ENCODE results near the gene ONECUT2.
A peak's percentile ranks its signal among the peaks of the same experiment; 100 is the strongest.

The ONECUT2 gene

DNA sequence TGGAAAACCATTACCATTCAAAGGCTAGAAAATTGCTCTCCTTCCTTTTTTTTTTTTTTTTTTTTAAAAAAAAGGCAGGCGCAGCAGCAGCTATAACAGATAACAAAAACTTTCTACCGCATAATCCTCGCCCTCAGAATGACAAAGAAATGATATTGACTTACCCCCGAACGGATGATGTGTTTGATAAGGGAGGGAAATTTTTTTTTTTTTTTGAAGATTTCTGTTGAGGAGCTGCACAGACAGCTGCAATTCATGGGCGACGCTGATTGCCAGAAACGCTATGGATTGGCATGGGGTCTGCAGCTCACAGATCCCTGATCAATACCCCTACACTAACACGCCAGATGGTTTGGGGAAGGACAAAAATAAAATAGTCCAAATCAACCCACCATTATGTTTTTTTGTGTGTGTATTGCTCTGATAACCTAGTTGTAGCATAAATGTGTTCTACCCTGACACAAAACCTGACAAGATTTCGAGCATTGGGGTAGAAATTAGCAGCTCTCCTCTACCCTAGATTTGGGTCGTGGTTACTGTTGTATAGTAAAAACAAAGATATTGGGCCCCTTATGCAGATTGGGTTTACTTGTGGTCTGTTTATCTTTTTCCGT is 3.6 kb upstream of the ONECUT2 start:
- no peak for DNase-seq (ENCODE audit: low read depth in 2 of 2)

DNA sequence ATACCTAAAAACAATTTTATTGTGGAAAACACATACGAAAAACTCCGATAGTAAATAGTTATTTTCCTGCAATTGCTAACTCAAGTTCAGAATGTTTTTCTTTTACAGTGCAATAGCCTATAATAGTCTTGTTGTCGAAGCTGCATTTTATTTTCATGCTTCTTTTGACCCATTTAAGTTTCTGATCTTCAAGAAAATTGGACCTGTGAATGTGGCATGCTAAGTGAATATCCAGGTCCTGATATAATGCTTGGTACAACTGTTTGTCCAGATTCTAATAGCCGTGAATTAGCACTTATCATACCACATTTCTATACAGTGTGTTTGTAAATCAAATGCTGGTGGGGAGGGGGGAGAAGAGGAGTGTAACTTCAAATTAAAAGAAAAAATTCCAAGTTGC is 3.0 kb upstream of the ONECUT2 start:
- DNase-seq (ENCODE audit: low read depth in 2 of 2), result no peak

DNA sequence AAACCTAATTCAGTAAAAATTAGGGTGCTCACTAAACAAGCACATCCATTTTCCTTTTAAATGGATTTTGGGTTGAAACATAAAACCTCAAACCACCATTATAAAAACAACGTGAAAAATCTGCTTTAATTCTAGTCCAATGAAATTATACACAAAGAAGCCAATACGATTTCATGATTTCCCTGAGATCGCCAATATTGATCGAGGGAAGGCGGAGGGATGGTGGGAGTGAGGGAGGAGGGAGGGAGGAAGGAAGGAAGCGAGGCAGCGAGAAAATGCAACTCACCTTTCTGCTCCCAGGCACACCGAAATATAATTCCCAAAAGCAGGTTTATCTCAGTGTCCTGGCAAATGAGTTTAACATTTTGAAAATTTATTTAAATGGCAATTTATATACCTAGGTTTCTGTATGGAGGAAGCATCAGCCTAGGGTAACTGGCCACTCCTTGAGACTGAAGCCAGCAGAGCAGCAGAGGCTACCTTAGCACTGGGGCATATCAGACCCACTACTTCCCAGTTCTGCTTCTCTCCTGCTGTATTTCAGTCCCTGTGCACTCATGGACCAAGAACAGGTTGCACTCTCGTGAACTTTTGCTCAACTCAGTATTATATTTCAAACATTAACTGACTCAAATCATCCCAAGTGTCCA is 2.3 kb upstream of the ONECUT2 start:
- DNase-seq (ENCODE audit: low read depth in 2 of 2), result no peak

DNA sequence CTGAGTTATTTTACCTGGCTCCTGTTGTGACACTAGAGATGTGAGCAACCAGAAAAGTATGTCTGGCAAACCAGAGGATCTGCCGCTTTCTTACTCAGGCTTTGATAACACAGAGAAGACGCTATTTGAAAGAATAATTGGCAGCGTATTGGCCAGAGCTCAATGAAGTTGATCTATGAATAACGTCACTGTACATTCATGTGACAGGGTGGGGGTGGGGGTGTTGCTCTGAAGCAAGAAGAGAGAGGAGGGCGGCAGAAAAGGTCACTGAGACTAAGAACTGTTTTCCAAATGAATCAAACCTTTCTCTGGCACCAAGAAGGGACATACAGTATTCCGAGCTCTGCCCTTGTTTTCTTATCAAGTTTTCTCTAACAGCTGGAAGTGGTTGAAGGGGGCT is 1.7 kb upstream of the ONECUT2 start:
- DNase-seq (ENCODE audit: low read depth in 2 of 2), result no peak

DNA sequence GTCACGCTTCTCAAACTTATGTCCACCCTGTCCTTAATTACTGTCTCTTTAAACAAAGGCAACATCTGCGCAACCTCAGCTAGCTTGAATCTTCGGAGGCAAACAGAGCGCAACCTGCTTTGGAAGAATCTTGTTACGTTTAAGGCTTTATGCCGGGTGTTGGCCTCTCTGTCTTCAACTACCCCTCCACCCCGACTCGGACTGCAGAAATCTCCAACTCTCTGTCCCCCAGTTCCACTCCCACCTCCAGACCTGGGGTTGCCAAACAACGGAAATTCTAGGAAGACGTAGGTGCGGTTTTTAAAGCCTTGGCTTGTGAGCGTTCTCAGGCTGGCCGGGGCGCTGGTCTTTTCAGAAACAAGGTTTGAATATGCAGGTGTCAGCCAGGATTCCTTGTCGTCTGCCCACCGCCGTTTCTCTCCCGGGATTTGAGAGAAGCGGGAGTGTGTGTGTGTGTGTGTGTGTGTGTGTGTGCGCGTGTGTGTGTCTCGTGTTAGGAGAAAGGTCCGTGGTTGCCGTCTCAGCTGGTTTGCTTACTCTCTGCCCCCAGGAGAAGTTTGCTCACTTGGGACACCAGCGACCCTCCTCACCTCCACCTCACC is 1.1 kb upstream of the ONECUT2 start:
- DNase-seq (ENCODE audit: low read depth in 2 of 2), result no peak

DNA sequence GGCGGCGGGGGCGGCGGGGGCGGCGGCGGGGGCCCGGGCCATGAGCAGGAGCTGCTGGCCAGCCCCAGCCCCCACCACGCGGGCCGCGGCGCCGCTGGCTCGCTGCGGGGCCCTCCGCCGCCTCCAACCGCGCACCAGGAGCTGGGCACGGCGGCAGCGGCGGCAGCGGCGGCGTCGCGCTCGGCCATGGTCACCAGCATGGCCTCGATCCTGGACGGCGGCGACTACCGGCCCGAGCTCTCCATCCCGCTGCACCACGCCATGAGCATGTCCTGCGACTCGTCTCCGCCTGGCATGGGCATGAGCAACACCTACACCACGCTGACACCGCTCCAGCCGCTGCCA is 644 bp downstream of the ONECUT2 start:
- DNase-seq (ENCODE audit: low read depth in 2 of 2), result no peak

DNA sequence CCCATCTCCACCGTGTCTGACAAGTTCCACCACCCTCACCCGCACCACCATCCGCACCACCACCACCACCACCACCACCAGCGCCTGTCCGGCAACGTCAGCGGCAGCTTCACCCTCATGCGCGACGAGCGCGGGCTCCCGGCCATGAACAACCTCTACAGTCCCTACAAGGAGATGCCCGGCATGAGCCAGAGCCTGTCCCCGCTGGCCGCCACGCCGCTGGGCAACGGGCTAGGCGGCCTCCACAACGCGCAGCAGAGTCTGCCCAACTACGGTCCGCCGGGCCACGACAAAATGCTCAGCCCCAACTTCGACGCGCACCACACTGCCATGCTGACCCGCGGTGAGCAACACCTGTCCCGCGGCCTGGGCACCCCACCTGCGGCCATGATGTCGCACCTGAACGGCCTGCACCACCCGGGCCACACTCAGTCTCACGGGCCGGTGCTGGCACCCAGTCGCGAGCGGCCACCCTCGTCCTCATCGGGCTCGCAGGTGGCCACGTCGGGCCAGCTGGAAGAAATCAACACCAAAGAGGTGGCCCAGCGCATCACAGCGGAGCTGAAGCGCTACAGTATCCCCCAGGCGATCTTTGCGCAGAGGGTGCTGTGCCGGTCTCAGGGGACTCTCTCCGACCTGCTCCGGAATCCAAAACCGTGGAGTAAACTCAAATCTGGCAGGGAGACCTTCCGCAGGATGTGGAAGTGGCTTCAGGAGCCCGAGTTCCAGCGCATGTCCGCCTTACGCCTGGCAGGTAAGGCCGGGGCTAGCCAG is 1.2 kb downstream of the ONECUT2 start:
- no peak for DNase-seq (ENCODE audit: low read depth in 2 of 2)

DNA sequence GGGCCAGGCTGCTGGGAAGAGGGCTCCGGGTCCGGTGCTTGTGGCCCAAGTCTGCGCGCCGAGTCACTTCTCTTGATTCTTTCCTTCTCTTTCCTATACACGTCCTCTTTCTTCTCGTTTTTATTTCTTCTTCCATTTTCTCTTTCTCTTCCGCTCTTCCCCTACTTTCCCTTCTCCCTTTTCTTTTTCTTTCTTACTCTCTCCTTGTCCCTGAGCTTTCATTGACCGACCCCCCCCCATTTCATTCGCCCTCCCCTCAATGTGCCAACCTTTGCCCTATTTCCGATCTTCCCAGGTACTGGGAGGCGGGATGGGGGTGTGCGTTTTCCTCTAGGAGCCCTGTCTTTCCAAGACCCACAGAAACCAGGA is 1.8 kb downstream of the ONECUT2 start:
- DNase-seq (ENCODE audit: low read depth in 2 of 2), result no peak

DNA sequence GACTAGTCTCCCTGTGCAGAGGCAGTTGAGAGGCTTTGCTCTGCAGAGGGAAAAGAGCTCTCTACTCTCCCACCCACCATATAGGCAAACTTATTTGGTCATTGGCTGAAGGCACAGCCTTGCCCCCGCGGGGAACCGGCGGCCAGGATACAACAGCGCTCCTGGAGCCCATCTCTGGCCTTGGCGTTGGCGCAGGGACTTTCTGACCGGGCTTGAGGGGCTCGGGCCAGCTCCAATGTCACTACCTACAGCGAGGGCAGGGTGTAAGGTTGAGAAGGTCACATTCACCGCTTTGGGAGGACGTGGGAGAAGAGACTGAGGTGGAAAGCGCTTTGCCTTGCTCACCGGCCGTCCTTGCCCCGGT is 2.2 kb downstream of the ONECUT2 start:
- DNase-seq (ENCODE audit: low read depth in 2 of 2), result no peak

DNA sequence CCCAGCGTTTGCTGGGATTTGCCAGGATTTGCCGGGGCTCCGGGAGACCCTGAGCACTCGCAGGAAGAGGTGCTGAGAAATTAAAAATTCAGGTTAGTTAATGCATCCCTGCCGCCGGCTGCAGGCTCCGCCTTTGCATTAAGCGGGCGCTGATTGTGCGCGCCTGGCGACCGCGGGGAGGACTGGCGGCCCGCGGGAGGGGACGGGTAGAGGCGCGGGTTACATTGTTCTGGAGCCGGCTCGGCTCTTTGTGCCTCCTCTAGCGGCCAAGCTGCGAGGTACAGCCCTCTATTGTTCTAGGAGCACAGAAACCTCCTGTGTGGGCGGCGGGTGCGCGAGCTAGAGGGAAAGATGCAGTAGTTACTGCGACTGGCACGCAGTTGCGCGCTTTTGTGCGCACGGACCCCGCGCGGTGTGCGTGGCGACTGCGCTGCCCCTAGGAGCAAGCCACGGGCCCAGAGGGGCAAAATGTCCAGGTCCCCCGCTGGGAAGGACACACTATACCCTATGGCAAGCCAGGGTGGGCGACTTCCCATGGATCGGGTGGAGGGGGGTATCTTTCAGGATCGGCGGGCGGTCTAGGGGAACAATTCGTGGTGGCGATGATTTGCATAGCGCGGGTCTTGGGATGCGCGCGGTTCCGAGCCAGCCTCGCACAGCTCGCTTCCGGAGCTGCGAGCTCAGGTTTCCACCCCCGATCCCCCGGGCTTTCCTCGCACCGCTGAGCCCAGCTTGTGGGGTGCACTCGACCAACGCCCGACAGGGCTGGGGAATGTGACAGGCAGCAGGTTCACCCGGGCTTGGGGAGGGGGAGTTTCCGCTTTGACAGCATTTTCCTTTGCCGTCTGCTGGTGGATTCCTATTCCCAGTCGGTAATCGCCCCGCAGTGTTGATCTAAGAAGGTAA is 2.8 kb downstream of the ONECUT2 start:
- DNase-seq (ENCODE audit: low read depth in 2 of 2), result peak; percentile 4 to 9

DNA sequence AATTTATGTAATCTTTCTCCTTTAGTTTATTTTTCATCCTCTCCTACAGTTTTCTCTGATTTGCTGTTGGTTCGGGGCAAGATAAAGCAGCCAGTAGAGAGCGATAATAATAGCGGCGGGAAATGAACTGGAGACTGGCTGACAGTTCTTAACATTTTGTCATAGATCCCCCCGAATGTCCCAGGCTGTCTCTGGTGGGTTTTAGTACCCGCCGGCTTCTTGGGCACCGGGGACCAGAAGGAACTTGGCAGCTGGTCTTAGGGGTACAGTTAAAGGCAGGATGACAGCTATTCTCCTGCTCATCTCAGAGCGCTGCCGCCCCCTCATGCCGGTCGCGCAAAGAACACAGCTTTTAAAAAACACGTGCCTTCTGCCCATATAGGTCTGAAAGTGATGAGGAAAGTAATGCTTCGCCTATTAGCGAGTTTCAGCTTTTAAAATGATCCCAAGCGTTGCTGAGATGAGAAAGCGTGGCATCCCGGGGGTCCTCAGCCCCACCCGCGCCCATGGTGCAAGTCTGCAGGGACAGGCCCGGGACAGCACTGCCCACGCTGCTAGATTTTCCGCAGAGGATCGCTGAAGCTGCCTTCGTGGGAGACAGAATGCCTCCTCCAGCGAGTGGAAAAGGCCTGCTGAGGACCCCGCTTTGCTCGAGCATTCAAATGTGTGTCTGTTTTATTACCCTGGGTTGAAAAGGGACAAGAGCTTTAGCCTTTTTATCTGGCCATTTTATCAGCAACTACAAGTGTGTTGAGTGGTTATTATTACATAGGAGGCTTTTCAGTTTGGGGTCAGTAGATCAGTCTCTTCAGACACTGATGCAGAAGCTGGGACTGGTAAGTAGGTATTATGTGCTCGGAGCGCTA is 3.8 kb downstream of the ONECUT2 start:
- DNase-seq (ENCODE audit: low read depth in 2 of 2), result no peak

DNA sequence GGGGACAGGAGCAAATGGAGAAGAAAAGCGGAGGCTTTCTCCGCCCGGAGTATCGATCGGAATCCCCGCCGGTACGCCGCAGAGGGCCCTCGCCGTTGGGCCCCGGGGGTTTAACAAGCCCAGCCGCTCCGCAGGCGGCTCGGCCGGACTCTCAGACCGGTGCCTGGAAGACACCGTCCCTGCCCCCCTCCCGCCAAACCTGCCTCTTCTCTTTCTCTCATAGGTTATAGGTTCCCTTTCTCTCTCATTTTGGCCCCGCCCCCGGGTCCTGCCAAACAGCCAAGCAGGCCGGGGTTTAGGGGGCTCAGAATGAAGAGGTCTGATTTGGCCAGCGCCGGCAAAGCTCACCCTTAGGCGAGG is 4.4 kb downstream of the ONECUT2 start:
- no peak for DNase-seq (ENCODE audit: low read depth in 2 of 2)

DNA sequence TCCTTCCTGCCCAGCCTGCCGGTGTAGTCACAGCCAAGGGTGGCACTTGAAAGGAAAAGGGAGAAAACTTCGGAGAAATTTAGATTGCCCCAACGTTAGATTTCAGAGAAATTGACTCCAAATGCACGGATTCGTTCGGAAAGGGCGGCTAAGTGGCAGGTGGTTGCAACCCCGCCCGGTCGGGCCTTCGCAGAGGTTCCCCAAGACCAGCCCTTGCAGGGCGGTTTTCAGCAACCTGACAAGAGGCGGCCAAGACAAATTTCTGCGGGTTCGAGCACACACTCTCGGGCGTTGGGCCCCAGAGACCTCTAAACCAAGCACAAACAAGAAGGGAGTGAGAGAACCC is 4.8 kb downstream of the ONECUT2 start:
- DNase-seq (ENCODE audit: low read depth in 2 of 2), result no peak

DNA sequence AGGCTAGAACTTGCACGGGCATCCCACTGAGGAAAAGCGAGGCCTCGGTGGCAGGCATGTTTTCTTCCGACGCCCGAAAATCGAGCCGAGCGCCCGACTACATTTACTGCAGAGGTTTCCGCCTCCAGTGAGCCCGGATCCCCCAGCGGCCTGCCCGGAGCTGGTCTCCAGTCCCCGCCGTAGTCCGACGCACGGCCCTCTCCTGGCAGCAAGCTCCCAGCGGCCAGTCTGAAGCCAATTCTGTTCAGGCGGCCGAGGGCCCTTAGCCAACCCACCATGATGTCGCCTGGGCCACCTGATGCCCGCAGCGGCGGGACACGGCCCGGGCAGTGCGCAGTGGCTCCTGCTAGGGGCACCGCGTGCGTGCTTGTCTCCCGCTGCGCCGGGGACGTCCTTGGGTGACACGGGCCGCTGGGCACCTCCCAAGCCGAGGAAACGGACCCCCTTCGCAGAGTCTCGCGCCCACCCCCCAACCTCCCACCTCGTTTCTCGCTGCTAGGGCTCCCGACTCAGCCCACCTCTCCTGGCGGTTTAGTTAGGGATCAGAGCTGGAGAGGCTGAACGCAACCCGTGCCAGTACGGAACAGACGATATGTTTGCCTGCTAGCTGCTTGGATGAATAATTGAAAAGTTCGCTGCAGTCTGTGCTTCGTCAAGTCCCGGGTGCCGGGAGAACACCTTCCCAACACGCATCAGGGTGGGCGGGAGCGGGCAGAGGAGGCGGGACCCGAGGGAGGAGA is 5.3 kb downstream of the ONECUT2 start:
- DNase-seq (ENCODE audit: low read depth in 2 of 2), result no peak

DNA sequence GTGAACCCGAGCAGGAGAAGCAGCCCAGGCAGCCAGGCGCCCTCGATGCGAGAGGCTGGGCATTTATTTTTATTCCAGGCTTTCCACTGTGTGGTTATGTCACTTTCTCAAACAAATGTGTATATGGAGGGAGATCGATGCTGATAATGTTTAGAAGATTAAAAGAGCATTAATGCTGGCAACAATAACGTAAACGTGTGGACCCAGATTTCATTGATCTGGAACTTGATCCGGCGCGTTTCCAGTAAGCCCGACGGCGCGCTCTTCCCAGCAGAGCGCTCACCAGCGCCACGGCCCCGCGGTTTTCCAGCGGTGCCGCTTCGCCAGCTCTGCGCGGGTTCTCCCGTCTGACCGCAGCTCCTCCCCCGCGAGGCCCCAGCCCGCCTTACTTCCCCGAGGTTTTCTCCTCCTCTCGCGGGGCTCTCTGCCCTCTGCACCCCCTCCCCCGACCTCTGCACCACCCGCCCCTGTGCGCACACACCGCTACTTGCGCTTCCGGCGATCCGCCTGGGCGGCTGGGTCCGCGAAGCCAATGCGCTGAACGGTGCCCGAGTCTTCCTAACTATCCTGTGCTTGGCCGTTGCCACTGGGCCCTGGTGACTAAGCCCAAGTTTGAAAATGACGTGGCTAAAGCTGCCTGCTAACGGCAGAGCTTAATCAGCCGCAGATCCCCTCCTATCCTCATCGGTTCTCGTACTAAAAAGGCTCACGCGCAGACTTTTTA is 6.1 kb downstream of the ONECUT2 start:
- DNase-seq (ENCODE audit: low read depth in 2 of 2), result no peak

DNA sequence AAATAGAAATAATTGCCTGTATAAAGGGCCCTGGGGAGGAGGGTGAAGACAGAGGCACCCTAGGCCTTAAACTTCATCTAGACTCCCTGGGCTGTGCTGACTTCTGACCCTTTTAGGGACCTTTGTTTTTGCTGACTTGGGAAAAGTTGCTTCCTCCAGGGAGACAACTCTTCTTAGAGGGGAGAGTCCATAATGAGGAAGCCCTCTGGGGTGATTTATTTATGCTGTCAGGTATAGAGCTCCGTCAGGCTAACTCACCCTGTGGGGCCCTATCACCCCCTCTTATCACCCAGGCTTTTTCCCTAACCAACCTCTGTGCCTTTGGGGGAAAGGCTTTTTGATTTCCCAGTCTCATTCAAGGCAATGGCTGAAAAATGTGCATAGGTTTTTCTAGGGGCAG is 8.1 kb downstream of the ONECUT2 start:
- no peak for DNase-seq (ENCODE audit: low read depth in 2 of 2)

DNA sequence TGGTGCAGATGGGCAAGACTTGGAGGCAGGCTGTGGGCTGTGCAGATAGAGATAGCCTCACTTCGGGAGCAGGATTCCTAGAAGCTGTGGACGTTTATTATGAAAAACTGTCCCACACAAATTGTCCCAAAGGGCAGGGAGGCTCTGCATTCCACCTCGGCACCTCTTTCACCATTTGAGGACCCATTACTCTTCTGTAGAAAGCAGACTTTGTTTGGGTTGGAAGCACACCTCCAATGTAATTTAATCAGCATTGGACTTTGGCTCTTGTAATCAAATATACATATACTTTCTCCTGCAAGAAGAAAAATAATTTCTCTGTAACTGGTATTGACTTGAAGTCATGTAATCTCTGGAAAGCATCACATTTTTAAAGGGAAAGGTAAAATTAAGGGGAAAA is 8.5 kb downstream of the ONECUT2 start:
- DNase-seq (ENCODE audit: low read depth in 2 of 2), result no peak

DNA sequence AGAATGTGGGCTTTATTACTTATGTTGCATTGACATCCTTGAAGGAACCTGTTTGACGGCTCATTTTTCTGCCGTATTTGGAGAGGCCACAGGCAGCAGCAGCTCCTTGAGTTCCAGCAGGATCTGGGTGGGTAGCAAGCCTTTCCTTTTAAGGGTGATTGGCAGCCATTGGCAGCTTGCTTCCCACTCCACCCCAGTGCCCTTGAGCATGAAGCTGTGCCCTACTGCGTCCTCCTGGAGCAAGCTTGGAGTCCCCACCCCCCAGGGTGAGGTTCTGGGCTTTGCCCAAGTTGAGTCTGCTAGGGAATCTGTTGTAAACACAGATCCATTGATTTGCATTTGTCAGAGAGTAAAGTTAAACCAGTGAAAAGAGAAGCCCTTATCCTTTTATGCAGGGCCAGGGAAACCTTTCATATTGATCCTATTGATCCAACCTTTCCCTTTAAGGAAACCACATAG is 9.2 kb downstream of the ONECUT2 start:
- no peak for DNase-seq (ENCODE audit: low read depth in 2 of 2)

DNA sequence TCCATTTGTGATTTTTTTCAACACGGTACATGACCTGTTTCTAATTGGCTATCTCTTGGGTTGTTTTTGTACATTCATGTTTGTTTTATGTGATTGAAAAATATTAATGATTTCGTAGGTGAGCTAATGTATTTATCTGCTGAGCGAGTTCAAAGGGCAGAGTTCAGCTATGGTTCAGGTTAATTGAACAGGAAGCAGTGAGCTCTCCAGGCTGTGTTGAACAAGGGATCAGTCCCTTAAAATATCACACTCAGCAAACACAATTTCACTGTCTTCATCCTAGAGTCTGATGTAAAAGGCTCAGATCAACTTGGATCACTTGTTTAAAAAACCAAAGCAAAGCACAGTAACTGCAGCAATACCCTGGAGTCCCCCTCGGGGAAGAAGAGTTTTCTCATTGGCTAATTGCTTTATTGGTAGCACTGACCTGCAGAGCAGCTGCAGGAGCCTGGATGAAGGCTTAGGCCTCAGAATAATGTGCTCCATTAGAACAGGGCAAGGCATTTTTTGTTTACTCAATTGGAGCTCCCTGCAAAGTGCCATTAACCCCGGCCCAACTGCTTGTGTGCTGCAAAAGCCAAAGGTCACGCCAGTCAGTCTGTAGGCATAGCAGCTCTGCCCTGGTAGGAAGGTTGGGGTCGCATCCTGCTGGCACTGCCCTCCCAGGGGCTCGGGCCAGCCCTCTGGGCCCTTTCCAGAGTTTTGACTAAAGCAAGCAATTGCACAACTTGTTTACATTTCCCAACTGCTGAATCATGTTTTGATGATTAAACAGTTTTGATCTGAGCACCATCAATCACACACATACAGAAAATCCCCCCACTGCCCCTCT is 10.5 kb downstream of the ONECUT2 start:
- no peak for DNase-seq (ENCODE audit: low read depth in 2 of 2)

All from fibroblast of skin of left quadriceps (primary cell).